Measurements from ENCODE around the gene FAM83G.
"Not testable (repeated sequence)": the region's sequence is repeated elsewhere in the genome, so short reads cannot be mapped to it uniquely, and the experiment has no call there.

- TF ChIP-seq CTCF (IDR thresholded peaks at IDR 0.05; ENCODE audit: extremely low read depth in 1 of 2, insufficient read depth in 1 of 2, low read depth in 1 of 2, low read length in 2 of 2); MAX (IDR thresholded peaks at IDR 0.05; ENCODE audit: insufficient read depth, insufficient read length); GATA2 (IDR thresholded peaks at IDR 0.05; ENCODE audit: insufficient read depth, insufficient read length, low read depth, low read length); POLR2AphosphoS5 (IDR thresholded peaks at IDR 0.05; ENCODE audit: insufficient read depth, low read depth, low read length); EZH2 (IDR thresholded peaks at IDR 0.05; ENCODE audit: borderline replicate concordance, low read depth, low read length, severe bottlenecking); POLR2A (IDR thresholded peaks at IDR 0.05; ENCODE audit: low read depth, low read length); FOS (IDR thresholded peaks at IDR 0.05; ENCODE audit: borderline replicate concordance, insufficient read depth, low read length); MYC (IDR thresholded peaks at IDR 0.05; ENCODE audit: low read depth, low read length); JUN (IDR thresholded peaks at IDR 0.05; ENCODE audit: borderline replicate concordance, insufficient read depth, insufficient read length, low read depth): not testable (repeated sequence)
These were observed 34.2 kb upstream of the FAM83G start for GRCh38 chr17:19038730-19039129.

Measured in endothelial cell of umbilical vein (primary cell).